GM21737 (cell line): Measurements from ENCODE around the gene NDFIP1.

ENCODE experiments used
- ATAC-seq: cut with Tn5 transposase; IDR thresholded peaks from one replicate; pipeline ENCODE4 v1.9.1; 2021; ENCODE audit warnings: mild to moderate bottlenecking, moderate library complexity; ENCODE audit not compliant: unreplicated experiment

NDFIP1 gene

DNA sequence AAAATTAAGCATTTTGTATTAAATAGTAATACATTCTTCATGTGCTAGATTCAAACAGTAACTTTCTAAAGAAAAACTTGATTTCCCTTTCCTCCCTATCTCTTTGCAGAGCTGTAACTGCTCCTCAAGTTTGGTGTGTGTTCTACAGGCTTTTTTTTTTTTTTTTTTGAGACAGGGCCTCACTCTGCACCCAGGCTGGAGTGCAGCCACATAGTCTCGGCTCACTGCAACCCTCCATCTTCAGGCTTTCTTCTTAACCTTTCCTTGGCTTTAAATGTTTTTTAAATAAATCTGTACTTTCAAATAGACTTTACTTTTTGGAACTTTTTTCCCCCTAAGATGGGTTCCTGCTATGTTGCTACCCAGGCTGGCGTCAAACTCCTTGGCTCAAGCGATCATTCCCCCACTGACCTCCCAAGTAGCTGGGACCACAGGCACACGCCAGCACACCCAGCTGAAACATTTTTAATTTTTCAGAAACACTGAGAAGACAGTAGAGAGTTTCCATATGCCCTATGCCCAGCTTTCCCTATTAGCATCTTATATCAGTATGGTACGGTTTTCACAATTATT, 9.1 kb downstream of the NDFIP1 start:
- ATAC-seq, result no peak

DNA sequence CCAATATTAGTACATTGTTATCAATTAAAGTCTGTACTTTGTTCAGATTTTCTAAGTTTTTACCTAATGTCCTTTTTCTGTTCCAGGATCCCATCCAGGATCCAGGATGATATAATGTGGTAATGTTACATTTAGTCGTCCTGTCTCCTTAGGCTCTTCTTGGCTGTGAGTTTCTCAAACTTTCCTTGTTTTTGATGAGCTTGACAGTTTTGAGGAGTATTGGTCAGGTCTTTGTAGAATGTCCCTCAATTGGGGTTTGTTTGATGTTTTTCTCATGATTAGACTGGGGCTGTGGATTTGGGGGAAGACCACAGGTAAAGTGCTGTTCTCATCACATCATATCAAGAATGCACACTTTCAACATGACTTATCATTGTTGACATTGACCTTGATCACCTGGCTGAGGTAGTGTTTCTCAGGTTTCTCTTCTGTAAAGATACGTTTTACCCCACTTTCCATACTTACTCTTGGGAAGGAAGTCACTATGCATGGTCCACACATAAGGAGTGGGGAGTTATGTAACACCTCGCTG, 9.6 kb downstream of the NDFIP1 start:
- no peak for ATAC-seq

DNA sequence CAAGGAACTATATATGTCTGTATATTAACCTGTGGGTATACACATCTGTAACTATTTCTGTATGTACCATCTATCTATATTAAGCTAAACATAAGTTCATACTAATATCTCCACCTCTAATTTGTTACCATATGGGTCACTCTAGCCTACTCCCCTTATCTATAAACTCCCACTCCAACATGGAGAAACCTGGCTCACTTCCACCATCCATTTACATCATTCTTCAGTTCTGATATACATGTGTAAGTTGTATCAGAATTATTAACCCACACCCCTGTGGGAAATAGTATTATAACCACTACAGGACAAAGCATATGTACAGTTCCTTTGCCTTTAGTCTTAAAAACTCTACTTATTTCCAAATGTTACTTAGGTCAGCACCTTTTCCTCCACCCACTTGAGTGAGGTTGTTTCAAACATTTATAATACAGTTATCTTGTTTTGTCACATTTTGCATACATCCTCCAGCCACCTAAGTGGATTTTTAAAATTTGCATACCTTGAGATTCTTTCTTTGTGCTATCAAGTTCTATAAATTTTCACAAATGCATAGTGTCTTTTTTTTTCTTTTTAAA, 10.6 kb downstream of the NDFIP1 start:
- ATAC-seq, result no peak

DNA sequence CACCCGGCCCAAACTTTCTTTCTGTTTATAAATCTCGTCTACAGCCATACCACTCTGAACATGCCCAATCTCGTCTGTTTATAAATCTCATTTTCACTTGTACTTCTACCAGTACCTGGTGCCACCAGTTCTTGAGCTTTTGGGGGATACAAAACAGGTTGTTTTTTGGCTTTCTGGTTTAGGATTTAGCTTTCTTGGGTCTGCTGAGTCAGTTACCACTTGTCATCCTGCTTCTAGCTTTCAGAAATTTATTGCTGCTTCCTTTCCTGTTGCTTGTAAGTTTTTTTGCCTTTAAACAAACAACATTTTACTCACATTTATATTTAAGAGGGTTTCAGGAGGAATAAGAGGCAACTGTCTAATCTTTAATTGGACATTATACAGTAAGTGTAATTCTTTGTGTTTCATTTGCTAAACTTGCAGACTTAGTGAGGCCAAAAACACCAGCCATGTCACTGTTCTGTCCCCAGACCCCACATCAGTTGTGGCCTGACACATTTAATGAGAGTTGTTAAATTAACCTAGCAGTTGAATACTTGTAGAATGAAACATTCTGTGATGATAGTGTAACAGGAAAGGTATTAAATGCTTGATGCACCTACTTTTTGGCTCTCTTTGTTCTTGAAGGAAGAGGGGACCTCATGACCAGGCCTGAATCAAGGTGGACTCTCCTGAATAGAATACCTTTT, 11.8 kb downstream of the NDFIP1 start:
- no peak for ATAC-seq

GRCh38 chr5:142122121-142122520, 13.5 kb downstream of the NDFIP1 start:
- no peak for ATAC-seq

DNA sequence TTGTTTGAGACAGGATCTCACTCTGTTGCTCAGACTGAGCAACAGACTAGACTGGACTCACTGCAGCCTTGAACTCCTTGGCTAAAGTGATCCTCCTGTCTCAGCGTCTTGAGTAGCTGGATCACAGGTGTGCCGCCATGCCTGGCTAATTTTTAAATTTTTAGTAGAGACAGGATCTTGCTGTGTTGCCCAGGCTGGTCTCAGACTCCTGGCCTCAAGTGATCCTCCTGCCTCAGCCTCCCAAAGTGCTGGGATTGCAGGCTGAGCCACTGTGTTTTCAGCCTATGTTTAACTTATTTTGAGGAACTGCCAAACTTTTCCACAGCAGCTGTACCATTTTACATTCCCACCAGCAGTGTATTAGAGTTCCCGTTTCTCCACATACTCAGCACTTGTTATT, 16.8 kb downstream of the NDFIP1 start:
- no peak for ATAC-seq

DNA sequence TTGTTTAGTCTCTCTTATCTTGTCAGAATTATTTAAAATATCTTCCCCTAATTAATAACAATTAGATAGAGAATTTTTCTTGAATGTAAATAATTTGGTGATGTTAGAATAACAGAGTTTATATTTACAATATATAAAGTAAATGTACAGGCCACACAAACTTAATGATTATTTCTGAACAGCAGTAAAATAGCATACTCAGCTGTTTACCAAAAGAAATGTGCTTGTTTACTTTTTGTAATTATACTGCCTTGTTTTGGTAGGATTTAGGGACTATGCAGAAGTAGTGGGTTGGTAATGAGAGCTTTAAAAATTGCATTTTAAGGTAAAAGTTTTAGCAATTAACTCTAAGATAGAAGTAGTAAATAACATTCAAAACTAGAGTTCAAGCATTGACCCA, 17.4 kb downstream of the NDFIP1 start:
- ATAC-seq, result no peak

- no peak for ATAC-seq
These were observed 20.2 kb downstream of the NDFIP1 start for GRCh38 chr5:142128675-142129208.

- no peak for ATAC-seq
These were observed 21.0 kb downstream of the NDFIP1 start for GRCh38 chr5:142129446-142130066.

GRCh38 chr5:142131394-142131793, 22.8 kb downstream of the NDFIP1 start:
- no peak for ATAC-seq

DNA sequence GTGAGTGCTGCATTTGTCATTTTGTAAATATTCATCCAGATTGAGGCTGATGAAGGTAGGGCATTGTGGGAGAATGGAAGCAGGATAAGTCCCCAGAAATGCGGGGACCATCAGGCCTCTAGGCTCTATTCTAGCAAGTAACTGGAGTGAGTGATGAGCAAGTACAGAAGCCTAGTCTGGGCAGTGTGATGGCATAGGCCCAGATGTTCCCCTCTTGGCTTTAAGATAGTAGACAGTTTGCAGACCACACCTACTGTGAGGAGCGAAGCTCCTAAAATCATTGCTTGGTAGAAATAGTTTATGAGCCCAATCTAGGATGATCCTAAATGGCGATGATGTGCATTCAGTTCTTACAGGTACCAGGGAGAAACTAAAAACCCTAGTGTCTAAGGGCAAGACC, 24.3 kb downstream of the NDFIP1 start:
- no peak for ATAC-seq

DNA sequence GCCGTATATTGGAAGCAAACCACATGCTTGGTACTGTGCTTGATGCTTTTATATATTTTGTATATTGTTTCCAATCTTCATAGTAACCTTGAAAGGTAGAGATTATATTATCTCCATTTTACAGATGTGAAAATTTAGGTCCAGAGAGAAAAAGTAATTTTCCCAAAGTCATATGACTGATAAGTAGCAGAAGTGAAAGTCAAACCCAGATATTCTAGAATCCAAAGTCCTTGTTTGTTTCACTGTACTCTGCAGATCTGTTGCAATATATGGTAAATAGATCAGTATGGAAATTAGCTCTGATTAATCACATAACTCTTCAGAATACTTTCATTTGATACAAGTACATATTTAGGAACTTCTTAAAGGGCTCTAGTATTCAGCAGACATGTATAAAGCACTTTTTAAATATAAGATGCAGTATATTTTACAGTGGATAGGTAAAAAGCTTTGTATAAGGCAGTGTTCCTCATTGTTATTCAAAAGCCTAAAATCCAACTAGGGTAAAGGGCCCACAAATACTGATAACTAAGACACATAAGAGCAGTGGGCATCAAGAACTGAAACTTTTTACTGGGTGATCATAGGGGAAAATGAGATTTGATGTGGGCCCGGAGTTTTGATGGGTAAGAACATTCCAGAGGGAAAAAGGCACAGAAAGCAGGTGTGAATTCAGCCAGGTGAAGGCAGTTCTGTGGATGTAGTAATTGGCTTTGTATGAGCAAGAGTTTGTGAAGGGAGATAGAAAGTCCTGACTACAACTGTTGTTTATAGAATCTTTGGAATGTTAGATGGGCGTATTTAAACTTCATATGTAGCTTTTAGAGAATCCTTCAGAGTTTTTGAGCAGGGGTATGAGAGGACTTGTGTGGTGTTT, 25.0 kb downstream of the NDFIP1 start:
- no peak for ATAC-seq

DNA sequence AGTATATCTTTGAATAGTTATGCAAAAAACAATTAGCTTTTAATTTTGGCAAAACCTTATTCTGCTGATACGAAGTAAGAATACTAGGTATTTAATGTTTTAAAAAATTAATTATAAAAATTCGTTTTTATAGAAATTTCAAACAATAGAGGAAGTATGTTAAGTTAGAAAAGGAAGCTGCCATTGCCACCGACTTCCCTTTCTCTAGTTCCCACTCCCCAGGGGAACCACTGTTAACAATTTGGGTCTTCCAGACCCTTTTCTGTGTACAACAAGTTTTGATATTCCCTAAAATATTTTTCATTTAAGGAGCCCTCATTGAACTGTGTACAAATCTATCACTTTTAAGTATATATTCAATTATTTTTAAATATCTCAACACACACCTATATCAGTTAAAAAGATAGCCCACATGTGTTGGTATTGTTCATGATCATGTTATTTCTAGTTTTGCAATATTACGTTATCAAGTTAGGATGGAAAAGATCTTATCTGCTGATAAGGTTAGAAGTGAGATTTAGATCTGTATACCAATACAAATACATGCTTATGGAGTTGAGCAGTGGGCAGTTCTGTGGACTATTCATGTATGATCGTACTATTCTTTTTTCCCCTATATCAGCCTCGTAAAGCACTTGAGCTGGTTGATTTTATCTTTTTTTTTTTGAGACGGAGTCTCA, 25.9 kb downstream of the NDFIP1 start:
- no peak for ATAC-seq

GRCh38 chr5:142141463-142141862, 32.9 kb downstream of the NDFIP1 start:
- no peak for ATAC-seq

GRCh38 chr5:142143878-142144277, 35.3 kb downstream of the NDFIP1 start:
- no peak for ATAC-seq

DNA sequence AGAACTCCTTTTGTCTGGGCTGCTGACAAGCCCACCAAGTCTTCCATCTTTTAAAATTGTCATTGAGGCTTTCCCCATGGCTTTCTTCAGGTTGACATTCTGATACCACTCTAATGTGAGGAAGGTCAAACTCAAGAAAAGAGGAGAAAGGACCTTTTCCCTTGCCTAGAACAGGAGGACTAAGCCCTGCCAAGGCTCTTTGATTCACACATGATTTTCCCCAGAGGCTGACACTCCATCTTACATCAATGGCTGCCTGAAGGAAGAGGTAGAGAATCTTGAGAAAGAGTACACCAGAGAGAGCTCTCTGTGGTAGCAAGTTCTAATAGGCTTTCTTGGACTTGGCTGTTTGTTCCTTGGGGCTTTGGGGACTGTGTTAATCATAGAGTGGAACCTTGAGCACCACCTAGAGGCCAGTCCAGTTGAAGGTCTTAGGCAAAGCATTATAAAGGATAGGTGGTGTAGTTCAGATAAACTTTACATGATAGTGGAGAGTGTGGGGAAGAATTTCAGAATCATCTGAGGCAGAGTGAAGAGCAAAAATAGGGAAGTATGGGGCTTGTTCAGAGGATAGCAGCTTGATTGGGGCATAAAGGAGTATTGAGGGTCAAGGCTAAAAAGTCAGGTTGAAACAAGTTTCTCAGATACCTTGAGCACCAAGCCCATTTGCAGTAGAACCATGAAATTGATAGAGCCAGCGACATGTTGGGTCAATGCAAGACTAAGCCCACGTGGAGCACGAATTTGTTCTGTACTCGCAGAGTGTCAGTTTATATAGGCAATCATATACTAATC, 36.7 kb downstream of the NDFIP1 start:
- ATAC-seq, result peak; percentile 77

- ATAC-seq, result no peak
These were observed 40.8 kb downstream of the NDFIP1 start for GRCh38 chr5:142149363-142149762.

- ATAC-seq, result no peak
These were observed 41.9 kb downstream of the NDFIP1 start for GRCh38 chr5:142150431-142150830.
